ENCODE results near the gene CRIM1.

- TF ChIP-seq CTCF (IDR thresholded peaks at IDR 0.05) (no peak), EP300 (IDR thresholded peaks at IDR 0.05) (no peak)
Observed at GRCh38 chr2:36449213-36449612, 93.6 kb downstream of the CRIM1 start.
